ENCODE results near the gene ARMC5.
"Not testable (repeated sequence)": the region's sequence is repeated elsewhere in the genome, so short reads cannot be mapped to it uniquely, and the experiment has no call there.

The ARMC5 gene

GRCh38 chr16:31480851-31481536 lies 21.7 kb downstream of the ARMC5 start:
- DNase-seq = no peak

GRCh38 chr16:31483081-31483480 lies 23.8 kb downstream of the ARMC5 start, which contains the start of gene SLC5A2:
SLC5A2 (plus strand) TSS chr16:31483123; CDS start chr16:31483137, 14 bp downstream.
- no peak for DNase-seq

GRCh38 chr16:31484048-31484447 lies 24.7 kb downstream of the ARMC5 start:
- not testable (repeated sequence) for DNase-seq

- no peak for DNase-seq
Measured at GRCh38 chr16:31484491-31485171, 25.3 kb downstream of the ARMC5 start.

GRCh38 chr16:31485571-31485970 lies 26.3 kb downstream of the ARMC5 start:
- DNase-seq = no peak

- DNase-seq = no peak
Measured at GRCh38 chr16:31486045-31486444, 26.7 kb downstream of the ARMC5 start.

- no peak for DNase-seq
Measured at GRCh38 chr16:31487071-31487719, 27.9 kb downstream of the ARMC5 start.

GRCh38 chr16:31487720-31488467 lies 28.6 kb downstream of the ARMC5 start:
- peak; percentile 55 for DNase-seq

- DNase-seq = no peak
Measured at GRCh38 chr16:31488468-31489297, 29.4 kb downstream of the ARMC5 start.

- no peak for DNase-seq
Measured at GRCh38 chr16:31489298-31489564, 29.9 kb downstream of the ARMC5 start.

GRCh38 chr16:31489616-31490584 lies 30.6 kb downstream of the ARMC5 start:
- no peak for DNase-seq

- no peak for DNase-seq
Measured at GRCh38 chr16:31491778-31492418, 32.6 kb downstream of the ARMC5 start.

- no peak for DNase-seq
Measured at GRCh38 chr16:31493506-31494125, 34.3 kb downstream of the ARMC5 start.

GRCh38 chr16:31496670-31497069 lies 37.4 kb downstream of the ARMC5 start:
- no peak for DNase-seq

GRCh38 chr16:31498493-31498892 lies 39.2 kb downstream of the ARMC5 start:
- no peak for DNase-seq

GRCh38 chr16:31499928-31500327 lies 40.6 kb downstream of the ARMC5 start:
- no peak for DNase-seq

GRCh38 chr16:31501226-31501965 lies 42.1 kb downstream of the ARMC5 start:
- no peak for DNase-seq

- DNase-seq = no peak
Measured at GRCh38 chr16:31501966-31502348, 42.7 kb downstream of the ARMC5 start.

GRCh38 chr16:31502981-31503380 lies 43.7 kb downstream of the ARMC5 start:
- no peak for DNase-seq

- not testable (repeated sequence) for DNase-seq
Measured at GRCh38 chr16:31503555-31503954, 44.3 kb downstream of the ARMC5 start.

Measured in activated CD4-positive, alpha-beta T cell treated with anti-CD3 and anti-CD28 coated beads, Interleukin-10, Interleukin-2, amounts not matched to agents 100 ng/mL and 50 ng/mL, durations not matched to agents 16 hours and 8 hours (primary cell).